Neural cell (in vitro differentiated cells): ENCODE data around the gene VSTM4. TPM values are rescaled to one million over a fixed set of nuclear protein-coding genes. Genes with fewer than 3 reads are reported as not detected.

Experiments
- H2AFZ ChIP-seq: fragments of 200-600, 300-800 bp; sonication (generic), shearing (Covaris generic); 2 replicates; pipeline ENCODE4 v1.6.0; 2014; ENCODE audit warnings: low read depth, mild to moderate bottlenecking, antibody characterized with exemption, low read length, moderate library complexity
- H3F3A ChIP-seq: fragments of 200-600 bp; shearing (Covaris generic); 2 replicates; pipeline ENCODE4 v1.6.1; 2016; ENCODE audit warnings: mild to moderate bottlenecking, moderate library complexity, mixed read lengths, antibody characterized with exemption, low read length; ENCODE audit not compliant: insufficient read depth, poor library complexity, severe bottlenecking
- H3K27ac ChIP-seq: fragments of 200-600, 300-800 bp; sonication (generic), shearing (Covaris generic); 2 replicates; pipeline ENCODE4 v1.5.1; 2014; ENCODE audit warnings: mild to moderate bottlenecking, low read length, moderate library complexity
- H3K27me3 ChIP-seq: fragments of 300-800, 200-600 bp; sonication (generic), shearing (Covaris generic); 2 replicates; pipeline ENCODE4 v1.6.0; 2014; ENCODE audit warnings: mild to moderate bottlenecking, low read depth, low read length, moderate library complexity; ENCODE audit not compliant: insufficient read depth
- H3K36me3 ChIP-seq: fragments of 300-800, 200-600 bp; sonication (generic), shearing (Covaris generic); 2 replicates; pipeline ENCODE4 v1.5.1; 2014; ENCODE audit warnings: mild to moderate bottlenecking, antibody characterized with exemption, low read length, moderate library complexity; ENCODE audit not compliant: insufficient read depth
- H3K4me2 ChIP-seq: fragments of 300-800, 200-600 bp; sonication (generic), shearing (Covaris generic); 2 replicates; pipeline ENCODE4 v1.6.0; 2014; ENCODE audit warnings: mild to moderate bottlenecking, low read length
- H3K4me3 ChIP-seq: fragments of 300-800, 200-600 bp; sonication (generic), shearing (Covaris generic); 2 replicates; pipeline ENCODE4 v1.5.1; 2014; ENCODE audit warnings: mild to moderate bottlenecking, low read length, moderate library complexity
- H3K79me2 ChIP-seq: fragments of 200-600 bp; shearing (Covaris generic); replicated peaks from 2 replicates; pipeline ENCODE4 v1.6.0; 2014; ENCODE audit warnings: mild to moderate bottlenecking, low read length, moderate library complexity; ENCODE audit not compliant: insufficient read depth
- H3K9ac ChIP-seq: fragments of 300-800, 200-600 bp; sonication (generic), shearing (Covaris generic); 2 replicates; pipeline ENCODE4 v1.6.1; 2016; ENCODE audit warnings: mild to moderate bottlenecking, low read length, mixed read lengths
- H3K9me2 ChIP-seq: fragments of 200-600 bp; shearing (Covaris generic); 2 replicates; pipeline ENCODE4 v1.6.1; 2016; ENCODE audit warnings: mild to moderate bottlenecking, low read length, mixed read lengths; ENCODE audit not compliant: insufficient read depth
- H3K9me3 ChIP-seq: fragments of 200-600, 300-800 bp; sonication (generic), shearing (Covaris generic); 2 replicates; pipeline ENCODE4 v1.6.1; 2016; ENCODE audit warnings: mild to moderate bottlenecking, mixed run types, low read length, moderate library complexity, mixed read lengths
- H4K20me1 ChIP-seq: fragments of 200-600 bp; shearing (Covaris generic); 2 replicates; pipeline ENCODE4 v1.6.1; 2016; ENCODE audit warnings: mild to moderate bottlenecking, mixed run types; ENCODE audit not compliant: insufficient read depth
- CTCF ChIP-seq: fragments of 450-650 bp; IDR thresholded peaks from 2 replicates; pipeline ENCODE4 v1.5.1; 2014; ENCODE audit warnings: antibody characterized with exemption, mild to moderate bottlenecking, moderate library complexity; ENCODE audit not compliant: poor library complexity, severe bottlenecking
- EP300 ChIP-seq: fragments of 450-650 bp; conservative IDR thresholded peaks from 2 replicates; pipeline ENCODE4 v1.6.1; 2014; ENCODE audit warnings: antibody characterized with exemption, mild to moderate bottlenecking, moderate library complexity; ENCODE audit not compliant: poor library complexity, severe bottlenecking
- EZH2 ChIP-seq: fragments of 200-600, 300-800 bp; shearing (Covaris generic), sonication (generic); IDR thresholded peaks from 2 replicates; pipeline ENCODE4 v1.6.1; 2014; ENCODE audit warnings: antibody characterized with exemption, low read length, borderline replicate concordance, mild to moderate bottlenecking; ENCODE audit not compliant: insufficient read depth, poor library complexity, severe bottlenecking
- MXI1 ChIP-seq: fragments of 450-650 bp; conservative IDR thresholded peaks from 2 replicates; pipeline ENCODE4 v1.6.1; 2014; ENCODE audit warnings: antibody characterized with exemption, mild to moderate bottlenecking; ENCODE audit not compliant: poor library complexity, severe bottlenecking
- POLR2AphosphoS5 ChIP-seq: IDR thresholded peaks from 2 replicates; pipeline ENCODE4 v1.6.1; 2012
- RAD21 ChIP-seq: fragments of 450-650 bp; conservative IDR thresholded peaks from 2 replicates; pipeline ENCODE4 v1.6.1; 2014; ENCODE audit warnings: antibody characterized with exemption, mild to moderate bottlenecking, moderate library complexity
- REST ChIP-seq: IDR thresholded peaks from 2 replicates; pipeline ENCODE4 v1.6.1; 2012; ENCODE audit warnings: borderline replicate concordance
- SMC3 ChIP-seq: fragments of 450-650 bp; conservative IDR thresholded peaks from 2 replicates; pipeline ENCODE4 v1.6.1; 2014; ENCODE audit warnings: antibody characterized with exemption, mild to moderate bottlenecking, moderate library complexity; ENCODE audit not compliant: poor library complexity
- TAF1 ChIP-seq: IDR thresholded peaks from 2 replicates; pipeline ENCODE4 v1.6.1; 2012; ENCODE audit warnings: low read depth
- polyA plus RNA-seq: library from polyadenylated mRNA; depleted of rRNA; stranded (reverse); fragments of >200 nt; gene quantifications from 2 replicates; pipeline ENCODE4 v1.2.3, GENCODE V29; 2014

VSTM4 gene
- polyA plus RNA-seq, 1 donor from 2014 or later, result 0.52 TPM

- no peak for TF ChIP-seq REST
- no peak for TF ChIP-seq CTCF
- TF ChIP-seq RAD21, result no peak
- TF ChIP-seq EP300, result no peak
- TF ChIP-seq POLR2AphosphoS5, result no peak
- no peak for TF ChIP-seq EZH2
- TF ChIP-seq MXI1, result no peak
- Histone ChIP-seq H3K27me3 (no peaks in the 10 kb centered on the region), H3K9me3 (no peaks in the 10 kb centered on the region), H2AFZ (no peak overlapping the region), H3K27ac (no peak overlapping the region), H3K4me3 (no peak overlapping the region), H4K20me1 (no peaks in the 10 kb centered on the region), H3K79me2 (no peaks in the 10 kb centered on the region), H3K9ac (no peak overlapping the region), H3F3A (no peaks in the 10 kb centered on the region), H3K4me2 (no peak overlapping the region), H3K36me3 (no peaks in the 10 kb centered on the region), H3K9me2 (no peaks in the 10 kb centered on the region)
Observed at GRCh38 chr10:48974510-48975156, 140.7 kb downstream of the VSTM4 start.

- Histone ChIP-seq H3K4me2 (no peak overlapping the region), H4K20me1 (no peaks in the 10 kb centered on the region), H3F3A (no peaks in the 10 kb centered on the region), H3K36me3 (no peaks in the 10 kb centered on the region), H3K27me3 (no peaks in the 10 kb centered on the region), H2AFZ (no peak overlapping the region), H3K9ac (no peak overlapping the region), H3K9me3 (no peaks in the 10 kb centered on the region), H3K9me2 (no peaks in the 10 kb centered on the region), H3K27ac (no peak overlapping the region), H3K4me3 (no peak overlapping the region), H3K79me2 (no peaks in the 10 kb centered on the region)
- TF ChIP-seq TAF1, result no peak
- no peak for TF ChIP-seq EZH2
- TF ChIP-seq MXI1, result no peak
- no peak for TF ChIP-seq RAD21
- TF ChIP-seq EP300, result no peak
- TF ChIP-seq REST, result no peak
- TF ChIP-seq CTCF, result no peak
- no peak for TF ChIP-seq POLR2AphosphoS5
- TF ChIP-seq SMC3, result no peak
Observed at GRCh38 chr10:48973065-48973464, 142.3 kb downstream of the VSTM4 start.
